ENCODE data around the gene PTMA. TPM values are rescaled to one million over a fixed set of nuclear protein-coding genes. Genes with fewer than 3 reads are reported as not detected.

The PTMA gene
- total RNA-seq, 4 donors from 2014 or later = 693 to 966 (median 818) TPM

DNA sequence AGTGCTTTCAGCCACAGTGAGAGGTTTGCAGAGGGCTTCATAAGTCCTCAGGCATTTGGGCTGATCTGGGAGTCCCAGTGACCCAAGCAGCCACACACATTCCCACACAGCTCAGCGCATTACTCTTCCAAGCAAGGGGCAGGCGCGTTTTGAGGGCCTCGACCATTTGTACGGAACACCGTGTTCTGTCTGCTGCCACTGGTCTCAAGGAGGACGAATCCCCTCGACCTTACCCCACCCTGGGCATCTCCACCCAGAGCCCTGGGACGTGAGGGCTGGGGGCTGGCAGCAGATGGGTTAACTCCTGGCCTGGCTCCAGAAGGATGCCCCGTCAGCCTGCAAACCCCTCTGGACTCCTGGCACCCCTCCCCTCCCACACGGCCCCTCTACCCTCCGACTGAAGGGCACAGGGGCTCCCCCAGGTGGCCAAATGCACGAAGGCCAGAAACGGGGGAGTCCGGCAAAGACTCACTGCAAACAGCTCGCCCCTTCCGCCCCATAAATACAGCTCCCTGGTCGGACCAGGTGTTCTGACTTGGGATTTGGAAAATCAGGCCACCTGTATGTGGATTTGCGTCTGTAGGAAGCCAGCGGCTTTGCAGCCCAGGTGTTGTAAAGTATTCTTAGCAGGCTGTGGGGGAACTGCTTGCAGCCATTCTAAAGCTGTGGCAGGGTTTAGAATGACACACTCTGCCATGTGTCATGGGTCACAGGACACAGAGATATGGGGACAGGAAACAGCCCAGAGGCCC is 33.6 kb upstream of the PTMA start:
- Histone ChIP-seq H3K27ac (peak overlapping the region; percentile 87 to 88), H3K4me3 (no peak overlapping the region), H3K9me3 (no peaks in the 10 kb centered on the region), H3K4me1 (peaks cover 0 to 6% of the 10 kb centered on the region in 2 donors), H3K36me3 (no peaks in the 10 kb centered on the region), H3K27me3 (no peaks in the 10 kb centered on the region)
- TF ChIP-seq, protein P1, sequence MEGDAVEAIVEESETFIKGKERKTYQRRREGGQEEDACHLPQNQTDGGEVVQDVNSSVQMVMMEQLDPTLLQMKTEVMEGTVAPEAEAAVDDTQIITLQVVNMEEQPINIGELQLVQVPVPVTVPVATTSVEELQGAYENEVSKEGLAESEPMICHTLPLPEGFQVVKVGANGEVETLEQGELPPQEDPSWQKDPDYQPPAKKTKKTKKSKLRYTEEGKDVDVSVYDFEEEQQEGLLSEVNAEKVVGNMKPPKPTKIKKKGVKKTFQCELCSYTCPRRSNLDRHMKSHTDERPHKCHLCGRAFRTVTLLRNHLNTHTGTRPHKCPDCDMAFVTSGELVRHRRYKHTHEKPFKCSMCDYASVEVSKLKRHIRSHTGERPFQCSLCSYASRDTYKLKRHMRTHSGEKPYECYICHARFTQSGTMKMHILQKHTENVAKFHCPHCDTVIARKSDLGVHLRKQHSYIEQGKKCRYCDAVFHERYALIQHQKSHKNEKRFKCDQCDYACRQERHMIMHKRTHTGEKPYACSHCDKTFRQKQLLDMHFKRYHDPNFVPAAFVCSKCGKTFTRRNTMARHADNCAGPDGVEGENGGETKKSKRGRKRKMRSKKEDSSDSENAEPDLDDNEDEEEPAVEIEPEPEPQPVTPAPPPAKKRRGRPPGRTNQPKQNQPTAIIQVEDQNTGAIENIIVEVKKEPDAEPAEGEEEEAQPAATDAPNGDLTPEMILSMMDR (IDR thresholded peaks at IDR 0.05) = peak; percentile 83 to 93 (median 89)
- no peak for TF ChIP-seq POLR2A (IDR thresholded peaks at IDR 0.05)
- intact Hi-C loops (cut with DNase I; ENCODE audit: low total_unique reads) = loop anchor here (2.0 kb wide), 1 partner anchor 62 kb away; no protein-coding TSS in a partner anchor
- peak; percentile 74 to 80 for DNase-seq

DNA sequence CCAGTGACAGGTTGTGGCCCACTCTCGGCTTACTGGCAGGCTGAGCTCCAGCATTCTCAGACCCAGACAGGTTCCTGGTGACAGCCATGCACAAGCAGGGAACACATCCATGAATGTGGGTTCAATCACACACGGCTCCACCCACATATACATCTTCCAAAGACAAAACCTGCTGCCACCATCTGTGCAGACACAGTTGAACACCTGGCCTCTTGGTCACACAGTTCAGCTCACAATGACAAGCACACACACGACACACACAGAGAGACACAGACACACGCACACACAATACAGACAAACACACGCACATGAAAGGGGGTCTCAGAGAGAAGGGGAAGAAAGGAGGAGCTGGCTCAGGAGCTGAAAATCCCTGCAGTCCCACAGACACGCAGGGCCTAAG is 32.1 kb upstream of the PTMA start:
- Histone ChIP-seq H3K9me3 (no peaks in the 10 kb centered on the region), H3K4me3 (no peak overlapping the region), H3K27me3 (no peaks in the 10 kb centered on the region), H3K36me3 (no peaks in the 10 kb centered on the region), H3K4me1 (peaks cover 0 to 6% of the 10 kb centered on the region in 2 donors), H3K27ac (no peak overlapping the region)
- DNase-seq = no peak
- intact Hi-C loops (cut with DNase I; ENCODE audit: low total_unique reads) = no loop called here
- TF ChIP-seq, protein P1 (IDR thresholded peaks at IDR 0.05) = no peak
- no peak for TF ChIP-seq POLR2A (IDR thresholded peaks at IDR 0.05)

- DNase-seq = peak; percentile 86 to 89
- Histone ChIP-seq H3K4me1 (peaks cover 0 to 6% of the 10 kb centered on the region in 2 donors), H3K36me3 (no peaks in the 10 kb centered on the region), H3K27ac (peak overlapping the region in 1 of 2 donors; percentile 17), H3K4me3 (no peak overlapping the region), H3K9me3 (no peaks in the 10 kb centered on the region), H3K27me3 (no peaks in the 10 kb centered on the region)
- TF ChIP-seq, protein P1 (IDR thresholded peaks at IDR 0.05) = peak; percentile 92 to 99 (median 96)
- TF ChIP-seq POLR2A (IDR thresholded peaks at IDR 0.05) = no peak
- intact Hi-C loops (cut with DNase I; ENCODE audit: low total_unique reads) = loop anchor here (2.0 kb wide), 1 partner anchor 39 kb away; no protein-coding TSS in a partner anchor
Observed at GRCh38 chr2:231677632-231678104, 30.7 kb upstream of the PTMA start.

- TF ChIP-seq, protein P1 (IDR thresholded peaks at IDR 0.05) = no peak
- no peak for TF ChIP-seq POLR2A (IDR thresholded peaks at IDR 0.05)
- DNase-seq = no peak
- Histone ChIP-seq H3K36me3 (no peaks in the 10 kb centered on the region), H3K27ac (peak overlapping the region; percentile 89 to 93), H3K4me3 (no peak overlapping the region), H3K4me1 (peaks cover 0 to 6% of the 10 kb centered on the region in 2 donors), H3K27me3 (no peaks in the 10 kb centered on the region), H3K9me3 (no peaks in the 10 kb centered on the region)
- intact Hi-C loops (cut with DNase I; ENCODE audit: low total_unique reads) = loop anchor here (2.0 kb wide), 1 partner anchor 37 kb away; no protein-coding TSS in a partner anchor
Observed at GRCh38 chr2:231679908-231680284, 28.4 kb upstream of the PTMA start.
